HS-5 (cell line): ENCODE measurements around the gene REN.

Experiments
- DNase-seq: peaks from one replicate; pipeline ENCODE4 v3.0.0-alpha.2; 2012; ENCODE audit warnings: low read depth

Gene REN

GRCh38 chr1:204153667-204154066 is 12.5 kb downstream of the REN start:
- no peak for DNase-seq

- DNase-seq, result no peak
Measured at GRCh38 chr1:204152310-204153044, 13.7 kb downstream of the REN start.

DNA sequence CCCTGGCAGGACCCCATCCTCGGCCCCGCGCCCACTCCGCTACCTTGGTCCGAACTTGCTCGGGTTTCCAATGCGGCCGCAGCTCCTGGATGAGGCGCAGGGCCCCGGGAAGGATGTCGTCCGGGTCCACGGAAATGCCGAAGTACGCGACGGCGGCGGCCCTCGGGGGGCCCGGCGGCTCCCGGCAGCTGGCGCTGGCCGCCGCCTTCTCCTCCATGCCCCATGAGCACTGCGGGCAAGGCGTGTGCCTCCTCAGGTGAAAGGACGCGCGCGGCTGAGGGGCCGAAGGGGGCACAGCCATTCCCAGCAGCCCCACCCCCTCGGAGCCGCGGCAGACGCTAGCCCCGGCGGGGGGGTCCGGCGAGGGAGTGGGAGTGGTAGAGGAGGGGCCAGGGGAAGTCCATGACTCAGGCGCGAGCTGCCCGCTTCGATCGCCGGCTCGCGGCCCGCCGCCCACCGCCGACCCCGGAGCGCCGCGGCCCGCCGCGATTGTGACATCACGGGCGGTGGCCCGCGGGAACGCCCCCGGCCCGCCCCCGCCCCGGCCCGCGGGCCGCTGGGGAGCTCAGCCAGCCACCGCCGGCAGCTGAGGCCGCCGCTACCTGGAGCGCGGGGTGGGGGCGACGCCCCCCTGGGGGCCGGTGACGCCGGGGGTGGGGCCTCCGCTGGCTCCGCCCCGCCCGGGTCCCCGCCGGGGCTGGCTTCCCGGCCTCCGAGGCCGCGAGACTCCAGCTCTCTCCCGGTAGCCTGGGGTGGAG is 14.4 kb downstream of the REN start, which contains the start of gene ETNK2:
ETNK2 (minus strand) TSS at position 493 of the 758 bp plus-strand sequence; CDS start at position 301, 192 bp downstream.
- DNase-seq, result no peak

GRCh38 chr1:204150702-204151551 is 15.2 kb downstream of the REN start:
- no peak for DNase-seq

DNA sequence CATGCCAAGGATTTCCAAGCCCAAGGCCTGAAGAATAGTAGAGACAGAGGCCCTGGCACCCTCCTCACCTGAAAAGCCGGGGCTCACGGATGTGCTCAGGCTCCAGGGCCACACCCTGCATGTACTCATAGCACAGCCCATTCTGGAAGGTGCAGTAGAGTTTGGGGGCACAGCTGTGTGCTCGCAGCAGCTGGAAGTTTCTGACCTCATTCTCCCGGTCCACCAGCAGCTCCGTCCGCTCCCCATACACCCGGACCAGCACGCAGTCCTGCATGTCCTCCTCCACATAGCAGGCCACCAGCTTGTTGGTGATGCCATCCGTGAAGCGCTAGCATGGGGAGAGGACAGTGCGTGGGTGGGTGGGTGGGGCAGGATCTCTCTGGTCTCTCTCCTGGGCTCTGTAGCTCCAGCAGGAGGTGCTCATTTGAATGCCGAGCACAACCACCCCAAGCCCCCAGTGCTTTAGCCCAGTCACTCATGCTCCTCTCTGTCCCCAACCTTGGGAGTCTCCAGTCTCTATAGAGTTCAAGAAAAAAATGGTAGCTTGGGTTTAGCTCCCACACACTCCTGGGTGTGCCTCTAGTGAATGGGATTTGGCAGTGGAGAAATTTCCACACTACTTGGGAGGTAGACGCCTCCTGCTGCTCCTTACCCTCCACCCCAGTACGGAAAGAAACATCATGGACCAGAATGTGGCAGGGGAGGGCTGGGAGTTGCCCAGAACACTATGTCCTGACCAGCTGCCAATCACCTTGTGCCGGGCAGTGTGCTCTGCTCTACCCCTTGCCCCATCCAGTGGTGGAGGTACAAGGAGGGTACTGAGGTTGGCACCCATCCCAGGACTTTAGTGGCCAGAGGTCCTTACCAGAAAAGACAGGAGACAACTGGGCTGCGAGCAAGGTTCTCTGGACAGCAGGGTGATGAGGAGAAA is 16.2 kb downstream of the REN start:
- DNase-seq, result no peak

DNA sequence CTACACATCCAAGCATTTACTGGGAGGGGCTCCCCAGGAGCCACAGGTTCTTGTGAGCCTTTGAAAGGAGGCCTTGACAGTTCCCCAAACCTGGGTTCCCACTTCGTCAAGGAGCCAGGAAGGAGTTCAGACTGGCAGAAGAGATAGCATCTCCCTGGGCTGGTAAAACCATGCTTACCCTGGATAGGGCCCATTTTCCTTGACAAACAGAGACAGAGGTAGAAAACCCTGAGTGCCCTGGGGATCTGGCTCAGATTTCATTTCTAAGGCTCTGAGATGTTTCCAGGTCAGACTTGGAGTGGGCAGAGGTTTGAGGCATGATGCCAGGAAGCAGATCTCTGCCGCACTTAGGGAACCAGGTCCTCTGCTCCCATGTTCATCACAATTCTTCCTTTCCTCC is 17.0 kb downstream of the REN start:
- DNase-seq, result no peak

- no peak for DNase-seq
Measured at GRCh38 chr1:204147406-204148383, 18.4 kb downstream of the REN start.

DNA sequence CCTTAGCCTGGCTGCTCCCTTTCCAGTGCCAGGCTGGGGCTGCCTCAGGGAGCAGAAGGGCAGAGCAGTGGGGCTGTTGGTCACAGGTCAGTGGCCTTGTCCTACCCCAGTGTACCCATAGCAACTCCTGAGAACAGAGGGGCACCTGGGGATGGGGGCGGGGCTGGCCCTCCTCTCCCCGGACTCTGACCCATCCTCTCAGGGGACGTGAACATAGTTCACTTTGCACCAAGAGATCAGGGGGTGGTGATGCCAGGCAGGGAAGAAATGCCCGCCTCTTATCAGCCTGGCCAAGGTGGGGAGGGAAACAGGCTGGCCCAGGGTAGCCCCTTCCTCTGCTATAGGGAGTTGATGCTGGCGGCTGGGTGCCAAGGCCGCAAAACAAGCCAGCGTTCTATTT is 19.2 kb downstream of the REN start:
- no peak for DNase-seq

DNA sequence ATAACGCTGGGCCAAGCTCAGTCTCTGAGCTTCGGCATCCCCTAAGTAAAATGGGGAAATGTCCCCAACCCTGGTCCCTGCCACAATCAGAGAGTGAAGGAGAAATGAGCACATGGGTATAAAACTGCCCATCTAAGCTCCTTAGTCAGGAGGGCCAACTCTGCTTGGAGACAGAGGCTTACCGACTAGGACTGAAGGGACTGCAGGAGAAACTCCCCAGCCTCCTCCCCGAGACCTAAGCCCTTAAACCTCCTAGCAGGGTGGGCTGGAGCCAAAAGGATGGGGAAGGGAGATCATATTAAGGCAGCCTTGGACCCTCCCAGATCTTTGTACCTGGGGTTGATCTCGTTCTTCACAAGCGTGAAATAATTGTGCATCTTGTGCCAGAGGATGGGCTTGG is 19.8 kb downstream of the REN start:
- no peak for DNase-seq

DNA sequence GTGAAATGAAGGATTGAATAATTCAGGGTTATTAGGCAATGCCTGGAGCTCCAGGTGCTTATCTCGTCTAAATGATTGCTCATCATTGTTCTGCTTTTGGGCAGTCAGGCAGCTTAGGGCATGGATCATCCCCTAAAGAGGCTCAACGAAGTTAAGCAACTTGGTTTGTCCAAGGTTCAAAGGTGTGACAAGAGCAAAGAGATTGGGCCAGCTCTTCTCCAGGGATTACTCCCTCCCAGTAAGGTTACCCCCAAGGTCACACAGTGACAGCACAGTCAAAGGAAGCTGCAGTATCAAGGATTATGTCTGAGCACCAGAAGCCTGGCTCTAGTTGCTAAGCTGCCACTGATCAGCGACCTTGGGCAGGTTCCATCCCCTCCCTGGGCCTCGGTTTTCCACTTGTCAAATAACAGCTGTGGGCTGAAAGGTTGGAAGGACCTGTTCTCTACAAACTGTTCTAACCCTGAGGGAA is 21.1 kb downstream of the REN start:
- DNase-seq, result no peak

DNA sequence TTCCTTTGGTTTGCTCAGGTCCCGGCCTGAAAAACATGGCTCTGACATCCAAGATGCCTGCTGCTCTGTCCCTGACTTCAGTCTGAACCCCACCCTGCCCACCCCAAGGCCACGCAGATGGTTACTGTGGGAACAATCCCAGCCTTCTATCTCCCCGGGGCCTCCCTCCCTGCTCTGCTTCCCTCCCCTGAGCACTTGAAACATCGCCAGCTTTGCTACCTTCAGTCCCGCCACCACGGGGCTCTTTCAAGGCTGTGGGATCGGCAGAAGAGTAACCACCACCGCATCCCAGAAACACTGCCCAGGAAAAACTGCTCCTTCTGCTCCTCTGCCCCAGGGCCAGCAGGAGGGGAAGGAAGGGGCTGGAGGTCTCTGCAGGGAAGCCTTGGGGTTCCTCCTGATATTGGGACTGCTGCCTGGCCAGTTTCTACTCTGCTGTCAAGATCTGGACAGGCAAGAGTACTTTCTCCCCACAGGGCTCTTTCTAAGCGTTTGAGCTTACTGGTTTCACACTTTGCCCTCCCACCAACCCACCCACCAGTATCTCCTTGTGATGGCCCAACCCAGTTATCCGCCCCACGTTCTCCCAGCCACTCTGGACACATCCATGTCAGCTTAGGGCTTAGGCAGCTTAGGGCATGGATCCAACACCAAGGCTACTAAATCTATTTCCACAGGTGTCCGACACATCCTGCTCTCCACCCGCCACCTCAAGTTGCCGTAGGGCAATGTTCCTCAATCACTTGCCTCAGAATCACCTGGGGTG is 22.7 kb downstream of the REN start:
- DNase-seq, result no peak

DNA sequence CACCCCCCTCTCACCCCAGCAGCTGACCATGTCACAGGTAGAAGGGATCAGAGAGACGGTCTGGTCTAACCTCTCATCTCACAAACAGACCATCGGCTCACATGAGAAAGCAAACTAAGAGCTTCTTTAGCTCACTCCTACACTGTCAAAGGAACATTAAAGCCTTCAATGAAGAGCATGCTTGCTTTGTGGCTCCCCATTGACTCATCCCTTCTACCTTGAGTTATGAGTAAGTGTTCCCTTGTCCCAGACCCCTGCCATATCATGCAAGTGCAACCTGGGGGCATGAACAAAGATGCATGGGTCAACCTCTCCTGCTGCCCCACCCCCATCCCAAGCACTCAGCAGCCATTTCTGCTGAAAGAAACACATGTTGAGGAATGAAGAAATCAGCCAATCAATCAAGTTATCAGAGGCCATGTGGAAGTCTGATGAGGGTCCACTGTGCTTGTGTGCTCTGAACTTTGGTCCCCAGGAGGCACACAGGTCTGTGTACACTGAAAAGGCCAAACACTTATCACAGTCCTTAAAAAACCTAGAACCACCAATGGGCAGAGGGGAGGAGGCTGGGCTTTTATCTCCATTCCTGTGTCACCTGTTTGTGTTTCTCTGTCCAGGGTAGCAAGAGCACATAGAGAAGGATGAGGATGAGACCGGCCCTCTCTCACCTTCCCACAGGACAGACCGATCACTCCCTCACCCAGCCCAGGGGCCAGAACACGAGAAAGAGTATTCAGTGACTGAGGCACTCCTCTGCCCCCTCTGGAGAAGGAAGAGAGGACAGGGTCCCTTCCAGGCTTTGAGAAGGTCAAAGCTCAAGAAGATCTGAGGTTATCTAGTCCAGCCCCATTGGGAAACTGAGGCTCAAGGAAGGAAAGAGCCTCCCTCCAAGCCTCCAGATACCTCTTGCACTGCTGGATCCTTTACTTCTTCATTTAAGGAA is 23.8 kb downstream of the REN start:
- DNase-seq, result no peak

GRCh38 chr1:204141131-204141530 is 25.0 kb downstream of the REN start:
- DNase-seq, result no peak

GRCh38 chr1:204139952-204140351 is 26.2 kb downstream of the REN start:
- no peak for DNase-seq

DNA sequence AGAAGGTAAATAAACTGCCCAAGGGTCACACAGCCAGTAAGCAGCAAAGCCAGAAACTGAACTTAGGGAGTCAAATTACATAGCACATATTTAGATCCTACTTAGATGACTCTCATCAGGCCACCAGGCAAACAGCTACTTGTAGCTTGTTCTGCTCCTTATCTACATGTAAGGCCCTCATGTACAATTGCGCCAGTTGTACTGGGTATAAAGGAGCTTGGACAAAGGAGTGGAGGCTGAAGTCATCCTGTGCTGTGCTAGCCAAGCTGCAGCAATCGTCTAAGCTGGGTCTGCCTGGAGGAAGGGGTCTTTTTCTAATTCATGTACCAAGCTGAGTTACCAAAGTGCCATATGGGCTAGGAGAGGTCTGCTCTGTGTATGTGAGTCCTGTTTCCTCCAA is 27.0 kb downstream of the REN start:
- no peak for DNase-seq

DNA sequence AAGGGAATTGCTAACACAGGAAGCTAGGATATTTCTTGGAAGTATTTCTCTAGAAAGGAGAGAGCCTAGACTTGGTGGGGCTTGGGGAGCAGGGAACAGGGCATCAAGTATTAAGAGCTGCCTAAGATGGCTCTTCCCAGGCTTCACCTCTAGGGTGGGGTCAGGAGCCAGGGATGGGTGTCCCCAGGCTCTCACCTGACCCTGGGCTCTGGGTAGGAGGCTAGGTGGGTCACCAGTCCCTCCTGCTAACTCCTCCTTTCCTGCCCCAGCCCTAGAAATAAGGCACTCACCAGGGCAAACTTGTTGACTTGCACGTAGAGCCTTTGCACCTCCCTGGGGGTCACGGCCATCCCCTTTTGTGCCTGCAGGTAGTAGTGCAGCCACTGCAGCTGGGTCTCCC is 29.3 kb downstream of the REN start:
- DNase-seq, result no peak

- DNase-seq, result no peak
Measured at GRCh38 chr1:204134103-204134502, 32.0 kb downstream of the REN start.

DNA sequence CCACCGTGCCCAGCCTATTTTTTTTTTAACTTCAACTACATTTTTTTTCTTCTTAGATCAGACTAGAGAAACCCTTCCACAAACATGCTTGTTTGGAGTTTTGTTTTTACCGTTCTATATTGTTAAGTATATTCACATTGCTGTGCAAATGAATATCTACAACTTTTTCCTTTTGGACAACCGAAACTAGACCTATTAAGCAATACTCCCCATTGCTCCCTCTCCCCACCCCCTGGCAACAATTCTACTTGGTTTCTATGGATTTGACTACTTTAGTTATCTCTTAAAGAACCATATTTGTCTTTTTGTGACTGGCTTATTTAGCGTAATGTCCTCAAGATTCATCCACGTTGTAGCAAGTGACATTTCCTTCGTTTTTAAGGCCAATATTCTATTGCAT is 33.4 kb downstream of the REN start:
- no peak for DNase-seq
